HCT116 (cell line): ENCODE results near the gene MAPRE3. TPM values are rescaled to one million over a fixed set of nuclear protein-coding genes. Genes with fewer than 3 reads are reported as not detected.

Experiments used
- ATAC-seq: fragments of 200-7000 bp; cut with Tn5 transposase; 2 replicates; pipeline ENCODE4 v1.9.1; 2020; ENCODE audit warnings: mild to moderate bottlenecking, moderate library complexity
- BruUV-seq: library from RNA; stranded (reverse); fragments of 400-500 nt; replicated peaks from 2 replicates; lab custom pipeline; 2021; lab: Mats Ljungman, UMichigan
- CTCF ChIA-PET: fragments of 300-600 bp; sonication (Branson Sonifier 250); formaldehyde crosslinking; loops from one replicate; lab custom pipeline; 2021; ENCODE audit warnings: antibody characterized with exemption; lab: Charles Lee
- POLR2A ChIA-PET: fragments of 300-600, 350-600 bp; sonication (Branson Sonifier 250); formaldehyde crosslinking; loops from one replicate; lab custom pipeline; 2021; ENCODE audit warnings: antibody characterized with exemption; lab: Charles Lee
- RAD21 ChIA-PET, 2 experiments: fragments of 300-600 bp; sonication (Branson Sonifier 250); formaldehyde crosslinking; loops; one replicate each; lab custom pipeline; 2023; ENCODE audit warnings: low total read pairs in 2 of 2; ENCODE audit not compliant: uncharacterized antibody in 2 of 2, unreplicated experiment in 2 of 2, low non-redundant PET in 1 of 2; lab: Charles Lee
- DNase-seq: peaks from one replicate; pipeline ENCODE4 v3.0.0-alpha.2; 2010; ENCODE audit warnings: low read depth, low spot score
- H2AFZ ChIP-seq: fragments of 200-600 bp; shearing (Covaris generic), sonication (generic); 2 replicates; pipeline ENCODE4 v1.6.1; 2017; ENCODE audit warnings: low read depth, mixed run types, mixed read lengths, antibody characterized with exemption, low read length; ENCODE audit not compliant: poor library complexity, severe bottlenecking
- H3K27ac ChIP-seq: 2 replicates; pipeline ENCODE4 v1.5.1; 2012; ENCODE audit warnings: low read depth, low read length
- H3K27me3 ChIP-seq: fragments of 200-600 bp; sonication (generic); 2 replicates; pipeline ENCODE4 v1.6.1; 2016; ENCODE audit warnings: mixed run types, low read length, mixed read lengths; ENCODE audit not compliant: insufficient read depth
- H3K36me3 ChIP-seq, 2 experiments: fragments of 200-500 bp in 1 of 2; fragments of 200-600 bp in 1 of 2; sonication (Bioruptor generic) in 1 of 2; sonication (generic) in 1 of 2; 2 replicates each; pipeline versions ENCODE4 v1.5.1 to v1.6.1; 2014 to 2016; ENCODE audit warnings: low read length in 2 of 2, inconsistent platforms in 1 of 2, mixed read lengths in 1 of 2, mixed run types in 1 of 2; ENCODE audit not compliant: insufficient read depth in 2 of 2, control insufficient read depth in 1 of 2
- H3K4me1 ChIP-seq, 2 experiments: fragments of 200-600 bp in 1 of 2; sonication (generic) in 1 of 2; 2 replicates each; pipeline versions ENCODE4 v1.5.1 to v1.6.1; 2012 to 2017; ENCODE audit warnings: low read length in 2 of 2, inconsistent platforms in 1 of 2, mild to moderate bottlenecking in 1 of 2, mixed read lengths in 1 of 2, mixed run types in 1 of 2, moderate library complexity in 1 of 2; ENCODE audit not compliant: insufficient read depth in 2 of 2, control insufficient read depth in 1 of 2
- H3K4me2 ChIP-seq: fragments of 200-600 bp; sonication (generic); 2 replicates; pipeline ENCODE4 v1.6.1; 2017; ENCODE audit warnings: mixed run types, low read length, mixed read lengths
- H3K4me3 ChIP-seq, 2 experiments: fragments of 200-600 bp in 1 of 2; sonication (generic) in 1 of 2; replicated peaks in 1 of 2; 2 replicates each; pipeline ENCODE4 v1.5.1; 2011 to 2016; ENCODE audit warnings: low read length in 2 of 2, control low read depth in 1 of 2, low read depth in 1 of 2, mild to moderate bottlenecking in 1 of 2, mixed read lengths in 1 of 2, mixed run types in 1 of 2
- H3K79me2 ChIP-seq: fragments of 200-600 bp; sonication (generic); 2 replicates; pipeline ENCODE4 v1.6.1; 2017; ENCODE audit warnings: mild to moderate bottlenecking, mixed run types, low read length, moderate library complexity, mixed read lengths; ENCODE audit not compliant: insufficient read depth
- H3K9ac ChIP-seq: fragments of 200-600 bp; sonication (generic); 2 replicates; pipeline ENCODE4 v1.6.1; 2016; ENCODE audit warnings: low read length, mixed read lengths
- H3K9me2 ChIP-seq: fragments of 200-600 bp; sonication (generic), shearing (Covaris generic); 2 replicates; pipeline ENCODE4 v1.6.1; 2017; ENCODE audit warnings: mixed run types, mild to moderate bottlenecking, moderate library complexity; ENCODE audit not compliant: insufficient read depth
- H3K9me3 ChIP-seq, 2 experiments: fragments of 200-500 bp in 1 of 2; fragments of 200-600 bp in 1 of 2; sonication (Bioruptor generic) in 1 of 2; sonication (generic) in 1 of 2; 2 replicates each; pipeline ENCODE4 v1.6.1; 2014 to 2017; ENCODE audit warnings: low read length in 2 of 2, mixed read lengths in 2 of 2, inconsistent platforms in 1 of 2, low read depth in 1 of 2, mild to moderate bottlenecking in 1 of 2, mixed run types in 1 of 2, moderate library complexity in 1 of 2; ENCODE audit not compliant: control insufficient read depth in 1 of 2, insufficient read depth in 1 of 2
- H4K20me1 ChIP-seq: fragments of 200-600 bp; sonication (generic), shearing (Covaris generic); 2 replicates; pipeline ENCODE4 v1.6.1; 2017; ENCODE audit warnings: mixed run types, mild to moderate bottlenecking, moderate library complexity; ENCODE audit not compliant: insufficient read depth
- CBX3 ChIP-seq: IDR thresholded peaks from 2 replicates; pipeline ENCODE4 v1.6.1; 2012; ENCODE audit warnings: low read depth
- CEBPB ChIP-seq: IDR thresholded peaks from 2 replicates; pipeline ENCODE4 v1.6.1; 2012; ENCODE audit warnings: low read depth
- EZH2 ChIP-seq: fragments of 200-600 bp; sonication (generic); IDR thresholded peaks from 2 replicates; pipeline ENCODE4 v1.6.1; 2017; ENCODE audit warnings: antibody characterized with exemption, mixed run types
- SP1 ChIP-seq: IDR thresholded peaks from 2 replicates; pipeline ENCODE4 v1.6.1; 2012; ENCODE audit warnings: low read depth
- TCF7L2 ChIP-seq: IDR thresholded peaks from 2 replicates; pipeline ENCODE4 v1.7.0; 2011; ENCODE audit warnings: borderline replicate concordance, inconsistent platforms; ENCODE audit not compliant: insufficient read depth, insufficient read length; ENCODE audit errors: extremely low read depth
- YY1 ChIP-seq: IDR thresholded peaks from 2 replicates; pipeline ENCODE4 v1.6.1; 2011; ENCODE audit warnings: low read length, low read depth, moderate library complexity, mild to moderate bottlenecking; ENCODE audit not compliant: insufficient replicate concordance; ENCODE audit errors: extremely low read depth
- ZNF274 ChIP-seq: fragments of 200-500 bp; sonication (Bioruptor generic); IDR thresholded peaks from 2 replicates; pipeline ENCODE4 v1.6.1; 2014; ENCODE audit warnings: mild to moderate bottlenecking, low read depth, low read length, inconsistent platforms
- intact Hi-C: fragments of 100-400 bp; cut with micrococcal nuclease; formaldehyde crosslinking; loops from 2 replicates; pipeline ENCODE4 v1.10.0; 2022
- total RNA-seq: library from RNA; stranded (reverse); gene quantifications from one replicate; pipeline ENCODE4 v1.2.1, GENCODE V29; 2021; ENCODE audit not compliant: unreplicated experiment
- TF ChIP-seq, protein P1 (sequence below): IDR thresholded peaks from 2 replicates; pipeline ENCODE4 v1.6.1; 2011; ENCODE audit warnings: mild to moderate bottlenecking, low read length, moderate library complexity; ENCODE audit not compliant: insufficient replicate concordance; ENCODE audit errors: extremely low read depth

MAPRE3 gene
- total RNA-seq, 1 experiment from 2014 or later = 12.1 TPM

DNA sequence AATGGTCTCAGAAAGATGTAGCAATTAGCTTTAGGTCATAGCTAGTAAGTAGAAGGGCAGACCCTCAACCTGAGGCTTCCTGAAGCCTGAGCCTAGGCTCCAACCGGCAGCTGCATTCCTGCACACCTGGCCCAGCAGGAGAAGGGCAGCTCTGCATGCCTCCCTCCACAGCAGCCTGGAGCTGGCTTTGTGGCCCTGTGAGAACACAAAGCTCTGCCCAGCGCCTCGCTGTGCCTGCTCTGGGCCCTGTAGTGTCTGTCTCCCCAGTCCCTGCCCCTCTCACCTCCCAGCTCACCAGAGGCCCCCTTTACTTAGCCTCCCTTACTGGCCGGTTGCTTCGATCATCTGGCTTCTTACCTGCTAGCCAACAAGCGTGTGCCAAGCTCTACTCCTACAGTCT lies 69.0 kb downstream of the MAPRE3 start:
- no peak for DNase-seq
- H3K4me1 ChIP-seq = no peaks in the 10 kb centered on the region
- TF ChIP-seq ZNF274 = no peak
- TF ChIP-seq CEBPB = no peak
- TF ChIP-seq CBX3 = no peak
- no peak for TF ChIP-seq YY1
- TF ChIP-seq SP1 = no peak
- TF ChIP-seq TCF7L2 = no peak
- TF ChIP-seq, protein P1, sequence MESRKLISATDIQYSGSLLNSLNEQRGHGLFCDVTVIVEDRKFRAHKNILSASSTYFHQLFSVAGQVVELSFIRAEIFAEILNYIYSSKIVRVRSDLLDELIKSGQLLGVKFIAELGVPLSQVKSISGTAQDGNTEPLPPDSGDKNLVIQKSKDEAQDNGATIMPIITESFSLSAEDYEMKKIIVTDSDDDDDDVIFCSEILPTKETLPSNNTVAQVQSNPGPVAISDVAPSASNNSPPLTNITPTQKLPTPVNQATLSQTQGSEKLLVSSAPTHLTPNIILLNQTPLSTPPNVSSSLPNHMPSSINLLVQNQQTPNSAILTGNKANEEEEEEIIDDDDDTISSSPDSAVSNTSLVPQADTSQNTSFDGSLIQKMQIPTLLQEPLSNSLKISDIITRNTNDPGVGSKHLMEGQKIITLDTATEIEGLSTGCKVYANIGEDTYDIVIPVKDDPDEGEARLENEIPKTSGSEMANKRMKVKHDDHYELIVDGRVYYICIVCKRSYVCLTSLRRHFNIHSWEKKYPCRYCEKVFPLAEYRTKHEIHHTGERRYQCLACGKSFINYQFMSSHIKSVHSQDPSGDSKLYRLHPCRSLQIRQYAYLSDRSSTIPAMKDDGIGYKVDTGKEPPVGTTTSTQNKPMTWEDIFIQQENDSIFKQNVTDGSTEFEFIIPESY = no peak
- no peak for TF ChIP-seq EZH2
- TF ChIP-seq, all 23 proteins: peak for 0
- Histone ChIP-seq H3K27ac (no peak overlapping the region), H3K9me2 (no peaks in the 10 kb centered on the region), H3K9ac (no peak overlapping the region), H3K4me3 (no peak overlapping the region), H2AFZ (no peak overlapping the region), H3K9me3 (no peaks in the 10 kb centered on the region), H4K20me1 (peaks cover 5% of the 10 kb centered on the region; the same call in 1 of the 2 replicates), H3K27me3 (no peaks in the 10 kb centered on the region), H3K36me3 (peaks cover 39 to 53% of the 10 kb centered on the region in 2 experiments; a peak in 3 of 4 replicates), H3K4me2 (no peak overlapping the region), H3K79me2 (peaks cover 13% of the 10 kb centered on the region)
- BruUV-seq = no TSS peak
- no peak for ATAC-seq
- RAD21 ChIA-PET = no interaction called here
- POLR2A ChIA-PET = no interaction called here
- intact Hi-C loops = no loop called here
- CTCF ChIA-PET = interaction anchor here (1.2 kb wide), 1 partner anchor 77 kb away, joined by 3 read pairs; no protein-coding TSS in a partner anchor
